HuH-7.5 (cell line): ENCODE data around the gene LRRC27.
"Not testable (repeated sequence)": the region's sequence is repeated elsewhere in the genome, so short reads cannot be mapped to it uniquely, and the experiment has no call there.

ENCODE experiments used
- DNase-seq: peaks from one replicate; pipeline ENCODE4 v3.0.0; 2011; ENCODE audit warnings: low spot score

The LRRC27 gene

DNA sequence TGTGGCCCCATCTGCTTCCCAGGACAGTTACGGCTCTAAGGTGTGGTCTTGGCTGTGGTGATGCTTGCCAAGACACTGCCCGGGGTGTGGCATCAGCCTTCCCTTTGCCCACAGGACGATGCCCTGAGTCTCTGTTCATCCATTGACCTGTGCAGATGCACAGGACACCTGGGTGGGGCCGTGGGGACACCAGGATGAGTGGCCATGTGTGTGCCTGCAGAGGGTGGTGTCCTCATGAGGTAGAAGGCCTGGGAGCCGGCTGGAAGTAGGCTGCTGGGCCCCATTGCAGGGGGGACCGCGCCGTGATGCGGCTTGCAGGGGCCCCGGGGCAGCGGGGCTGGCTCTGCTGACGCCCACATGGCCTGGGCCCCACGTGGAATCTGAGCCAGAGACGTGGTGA lies 42.6 kb downstream of the LRRC27 start:
- DNase-seq = no peak

DNA sequence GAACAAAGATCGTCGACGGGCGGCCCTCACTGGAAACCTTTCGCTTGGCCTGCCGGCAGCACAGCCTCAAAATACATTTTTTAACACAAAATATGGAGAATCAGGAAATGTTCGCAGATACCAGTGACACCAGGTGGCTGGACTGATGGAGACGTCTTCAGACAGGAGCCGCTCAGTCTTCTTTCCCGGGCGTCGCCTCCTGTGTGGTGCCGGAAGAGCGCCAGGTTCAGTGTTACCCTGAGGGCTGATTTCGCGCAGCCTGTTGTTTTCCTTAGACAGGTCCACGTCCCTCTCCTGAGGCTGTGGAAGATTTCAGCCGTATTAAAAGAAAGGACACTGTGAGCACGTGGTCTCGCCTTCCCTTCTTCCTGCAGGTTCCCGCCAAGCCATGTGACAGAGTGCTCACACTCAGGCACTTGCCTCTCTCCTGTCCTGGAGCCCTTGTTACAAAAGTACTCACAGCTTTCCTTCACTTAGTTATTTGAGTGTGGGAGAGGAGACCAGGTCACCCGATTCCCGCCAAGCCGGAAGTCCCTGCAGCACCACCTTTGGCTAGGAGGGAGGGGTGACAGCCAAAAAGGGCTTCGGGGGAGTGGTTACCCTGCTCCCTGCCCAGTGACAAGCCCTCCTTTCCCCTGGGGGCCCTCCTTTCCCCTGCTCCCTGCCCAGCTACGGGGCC lies 43.3 kb downstream of the LRRC27 start:
- DNase-seq = no peak

DNA sequence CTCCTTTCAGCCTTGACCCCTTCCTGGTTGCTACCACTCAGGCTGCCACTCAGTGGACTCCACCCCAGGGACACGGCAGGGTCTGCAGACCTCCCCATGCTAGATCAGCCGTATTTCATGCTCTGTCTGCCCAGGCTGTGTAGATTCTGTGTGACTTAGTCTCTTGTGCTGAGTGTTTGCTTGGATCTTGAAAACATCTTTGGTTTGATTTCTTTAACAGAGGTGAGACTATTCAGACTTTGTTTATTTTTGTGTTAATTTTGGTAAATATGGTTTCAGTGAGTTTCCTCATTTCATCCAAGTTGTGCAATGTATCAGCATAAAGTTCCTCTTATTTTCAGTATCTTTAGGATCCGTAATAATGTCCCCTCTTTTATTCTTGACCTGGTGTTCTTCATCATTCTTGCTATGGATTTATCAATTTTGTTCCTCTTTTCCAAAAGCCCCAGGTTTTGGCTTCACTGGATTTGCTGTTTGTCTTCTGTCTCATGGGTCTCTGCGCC lies 43.9 kb downstream of the LRRC27 start:
- DNase-seq = no peak

DNA sequence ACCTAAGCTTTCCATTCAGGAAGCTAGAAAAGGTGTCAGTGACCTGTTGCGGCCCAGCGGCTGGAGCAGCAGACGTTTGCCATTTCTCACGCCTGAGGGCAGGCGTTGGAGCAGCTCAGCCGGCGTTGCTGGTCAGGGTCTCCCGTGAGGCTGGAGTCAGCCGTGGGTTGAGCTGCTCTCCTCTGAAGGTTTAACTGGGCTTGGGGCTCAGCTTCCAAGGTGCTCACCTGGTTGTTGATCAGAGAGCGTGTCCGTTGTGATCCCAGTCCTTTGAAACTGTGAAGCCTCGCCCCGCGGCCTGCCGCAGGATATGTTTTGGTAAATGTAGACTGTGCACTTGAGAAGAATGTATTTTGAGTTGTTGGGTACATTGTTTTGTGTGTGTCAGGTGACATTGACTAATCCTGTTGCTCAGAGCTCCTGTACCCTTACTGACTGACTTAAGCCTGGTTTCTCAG lies 44.4 kb downstream of the LRRC27 start:
- DNase-seq = no peak

DNA sequence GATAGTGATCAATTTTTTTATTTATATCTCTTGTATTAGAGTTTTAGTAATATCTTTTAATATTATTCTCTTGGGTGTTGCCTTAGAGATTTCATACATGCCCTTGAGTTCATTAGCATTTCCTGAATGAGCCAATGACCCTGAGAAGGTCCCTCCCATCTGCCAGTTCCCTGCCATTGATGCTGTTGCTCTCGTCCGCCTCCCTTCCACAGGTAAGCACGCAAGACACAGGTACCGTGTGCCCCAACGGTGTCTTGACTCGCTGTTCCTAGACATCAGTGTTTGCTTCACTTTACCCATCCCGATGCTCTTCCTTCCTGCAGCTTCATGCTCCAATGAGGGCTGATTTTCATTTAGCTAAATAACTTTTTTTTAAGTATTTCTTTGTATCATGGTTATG lies 45.3 kb downstream of the LRRC27 start:
- DNase-seq = no peak

DNA sequence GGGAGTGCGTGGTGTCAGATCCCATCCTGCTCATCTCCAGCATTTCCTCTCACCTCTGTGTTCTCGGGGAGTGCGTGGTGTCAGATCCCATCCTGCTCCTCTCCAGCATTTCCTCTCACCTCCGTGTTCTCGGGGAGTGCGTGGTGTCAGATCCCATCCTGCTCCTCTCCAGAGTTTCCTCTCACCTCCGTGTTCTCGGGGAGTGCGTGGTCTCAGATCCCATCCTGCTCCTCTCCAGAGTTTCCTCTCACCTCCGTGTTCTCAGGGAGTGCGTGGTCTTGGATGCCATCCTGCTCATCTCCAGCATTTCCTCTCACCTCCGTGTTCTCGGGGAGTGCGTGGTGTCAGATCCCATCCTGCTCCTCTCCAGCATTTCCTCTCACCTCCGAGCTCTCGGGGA lies 47.0 kb downstream of the LRRC27 start:
- DNase-seq = not testable (repeated sequence)

DNA sequence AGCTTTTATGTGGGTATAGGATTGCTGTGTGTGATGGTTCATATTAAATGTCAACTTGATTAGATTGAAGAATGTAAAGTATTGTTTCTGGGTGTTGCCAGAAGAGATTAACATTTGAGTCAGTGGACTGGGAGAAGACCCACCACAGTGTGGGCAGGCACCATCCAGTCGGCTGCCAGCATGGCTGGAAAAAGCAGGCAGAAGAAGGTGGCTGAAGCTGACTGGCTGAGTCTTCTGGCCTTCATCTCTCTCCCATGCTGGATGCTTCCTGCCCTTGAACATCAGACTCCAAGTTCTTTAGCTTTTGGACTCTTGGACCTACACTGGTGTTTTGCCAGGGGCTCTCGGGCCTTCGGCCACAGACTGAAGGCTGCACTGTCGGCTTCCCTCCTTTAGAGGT lies 49.0 kb downstream of the LRRC27 start:
- not testable (repeated sequence) for DNase-seq

DNA sequence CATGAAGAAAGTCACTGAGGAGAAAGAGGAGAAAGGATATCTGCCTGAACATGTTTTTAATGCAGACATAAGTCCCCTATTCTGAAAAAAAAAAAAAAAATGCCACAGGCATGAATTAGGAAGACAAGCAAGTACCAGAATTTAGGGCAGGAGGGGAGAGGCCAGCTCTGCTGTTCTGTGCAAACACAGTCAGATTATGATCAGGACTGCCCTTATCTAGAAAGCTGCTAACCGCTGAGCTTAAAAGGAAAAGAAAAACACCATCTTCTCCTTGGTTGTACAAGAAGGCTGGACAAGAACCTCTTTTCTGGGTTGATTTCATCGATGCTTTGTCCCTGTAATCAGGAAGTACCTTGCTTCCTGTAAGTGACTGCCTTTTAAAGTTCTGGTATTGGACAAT lies 49.7 kb downstream of the LRRC27 start:
- DNase-seq = no peak

DNA sequence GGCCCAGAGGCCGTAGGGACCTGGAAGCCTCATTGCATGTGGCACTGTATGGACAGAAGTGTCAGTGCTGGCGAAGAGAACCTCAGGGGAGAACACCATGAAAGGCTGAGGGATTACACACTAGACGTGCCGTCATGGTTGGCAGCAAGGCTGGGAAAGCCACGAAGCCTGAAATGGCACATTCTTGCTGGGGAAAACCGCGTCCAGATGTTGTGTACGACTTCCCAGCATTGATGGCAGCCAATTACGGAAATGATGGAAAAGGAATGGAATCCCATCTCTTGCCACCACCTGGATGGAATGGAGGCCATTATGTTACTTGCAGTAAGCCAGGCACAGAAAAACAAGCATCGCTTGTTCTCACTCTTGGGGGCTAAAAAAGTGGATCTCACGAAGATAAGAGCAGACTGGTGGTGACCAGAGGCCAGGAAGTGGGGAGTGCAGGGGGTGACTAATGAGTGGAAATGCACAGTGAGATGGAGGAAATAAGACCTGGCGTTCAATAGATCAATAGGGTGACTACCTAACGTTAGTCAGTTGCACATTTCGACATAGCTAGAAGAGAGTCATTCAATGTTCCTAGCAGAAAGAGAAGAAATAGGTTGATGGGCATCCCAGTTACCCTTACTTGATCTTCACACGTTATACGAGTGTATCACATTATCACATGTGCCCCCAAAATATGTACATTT lies 50.4 kb downstream of the LRRC27 start:
- DNase-seq = no peak

DNA sequence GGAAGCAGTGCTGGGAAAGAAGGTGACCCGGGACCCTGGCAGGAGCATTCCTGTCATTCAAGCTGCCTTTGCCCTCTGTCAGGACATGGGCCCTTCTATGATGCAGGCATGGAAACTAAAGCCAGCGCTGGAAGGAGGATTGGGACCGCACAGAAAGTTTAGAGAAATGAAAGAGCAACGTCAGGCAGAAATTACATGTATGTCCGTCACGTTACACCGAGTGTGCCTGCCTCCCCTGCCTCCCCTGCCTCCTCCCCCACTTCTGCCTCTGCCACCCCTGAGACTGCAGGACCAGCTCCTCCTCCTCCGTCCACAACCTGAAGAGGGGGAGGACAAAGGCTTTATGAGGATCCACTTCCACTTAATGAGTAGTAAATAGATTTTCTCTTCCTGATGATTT lies 51.1 kb downstream of the LRRC27 start:
- DNase-seq = no peak

DNA sequence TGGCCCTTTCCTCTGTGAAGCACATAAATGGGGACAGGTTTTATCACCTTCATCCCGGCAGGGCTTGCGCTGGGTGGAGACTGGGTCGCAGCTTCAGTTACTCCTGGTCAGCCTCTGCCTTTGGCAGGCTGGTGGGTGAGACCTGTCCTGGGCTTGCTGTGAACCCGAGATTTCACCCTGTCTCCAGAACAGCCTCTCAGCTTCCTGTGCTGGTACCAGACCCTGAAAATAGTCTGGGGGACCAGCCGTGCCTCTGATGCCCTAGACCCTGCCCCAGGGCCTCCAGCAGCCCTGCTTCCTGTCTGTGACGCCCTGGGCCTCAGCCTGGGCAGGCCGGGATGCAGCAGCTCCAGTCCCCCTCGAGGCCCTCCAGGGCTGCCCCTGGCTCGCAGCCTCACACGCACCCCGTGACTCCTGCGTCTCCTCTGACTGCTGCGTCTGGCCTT lies 51.8 kb downstream of the LRRC27 start:
- no peak for DNase-seq

DNA sequence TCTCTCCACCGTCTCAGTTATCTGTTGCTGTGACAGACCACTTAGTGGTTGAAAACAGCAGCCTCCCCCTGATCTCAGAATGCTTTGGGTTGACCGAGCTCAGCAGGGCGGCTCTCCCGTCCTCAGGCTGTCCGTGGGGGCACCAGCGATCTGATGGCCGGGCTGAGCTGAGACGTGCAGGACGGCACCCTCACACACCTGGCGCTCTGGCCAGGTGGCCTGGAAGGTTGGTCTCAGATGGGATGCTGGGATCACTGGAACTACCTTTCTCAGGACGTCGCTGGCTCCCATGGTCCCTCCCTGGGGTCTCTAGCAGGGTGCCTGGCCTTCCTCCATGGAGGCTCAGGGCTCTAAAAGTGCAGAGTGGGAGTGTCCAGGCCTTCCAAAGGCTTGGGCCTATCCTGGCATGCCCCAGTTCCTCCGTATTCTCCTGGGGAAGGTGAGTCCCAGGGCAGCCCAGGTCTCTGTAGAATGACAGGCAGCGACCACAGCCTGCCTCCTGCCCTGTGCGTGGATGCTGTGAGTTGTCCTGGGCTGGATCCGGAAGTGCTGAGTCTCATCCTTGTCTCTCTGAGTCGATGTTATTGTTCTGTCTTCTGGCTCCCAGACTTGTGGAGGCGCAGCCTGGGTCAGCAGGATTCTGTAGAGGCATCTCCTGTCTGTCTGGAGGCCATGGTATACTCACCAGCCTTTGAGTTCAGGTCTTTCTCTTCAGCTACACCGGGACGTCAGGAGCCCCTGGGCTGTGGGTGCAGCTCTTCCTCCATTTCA lies 52.8 kb downstream of the LRRC27 start:
- no peak for DNase-seq

DNA sequence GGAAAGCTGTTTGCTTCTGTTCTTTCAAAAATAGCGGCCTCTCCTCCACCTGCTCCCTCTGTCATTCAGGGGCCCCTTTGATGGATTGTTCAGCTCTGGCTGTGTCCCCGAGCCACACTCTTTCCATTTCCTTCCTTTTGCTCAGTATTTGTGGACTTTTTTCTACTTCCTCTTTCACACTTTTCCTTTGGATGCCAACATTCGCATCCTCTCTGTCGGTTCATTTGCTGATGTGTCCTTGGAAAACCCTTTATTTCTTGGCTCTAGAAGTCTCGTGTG lies 53.3 kb downstream of the LRRC27 start:
- DNase-seq = no peak

DNA sequence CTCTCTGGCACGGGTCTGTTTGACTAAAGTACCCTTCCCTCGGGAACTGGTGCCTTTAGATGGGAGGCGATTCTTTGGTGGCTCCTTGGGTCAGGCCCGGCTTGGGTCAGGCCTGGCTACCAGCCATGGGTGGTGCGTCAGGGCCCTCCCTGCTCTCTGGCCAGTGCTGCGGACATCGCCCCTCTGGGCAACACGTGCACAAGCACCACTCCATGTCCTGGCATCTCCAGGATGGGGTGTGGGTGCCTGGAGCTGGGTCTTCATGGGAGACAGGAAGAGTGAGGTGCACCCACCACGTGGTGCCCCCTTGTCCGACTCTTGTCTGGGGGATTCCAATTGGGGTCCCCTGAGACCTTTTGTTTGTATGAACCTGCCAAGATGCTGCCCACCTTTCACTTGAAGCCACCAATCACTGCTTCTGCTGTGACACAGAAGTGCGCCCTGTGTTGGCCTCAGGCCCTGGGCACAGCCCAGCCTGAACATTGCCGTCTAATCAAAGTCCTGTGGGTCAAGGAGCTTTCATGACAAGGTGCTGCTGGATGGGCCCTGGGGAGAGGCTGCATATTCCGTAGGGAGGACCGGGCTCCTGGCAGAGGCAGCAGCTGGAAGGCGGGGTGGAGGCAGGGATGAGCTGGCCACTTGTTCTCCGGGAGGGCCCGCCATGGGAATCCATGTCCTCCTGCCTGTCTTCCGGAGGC lies 53.9 kb downstream of the LRRC27 start:
- no peak for DNase-seq

DNA sequence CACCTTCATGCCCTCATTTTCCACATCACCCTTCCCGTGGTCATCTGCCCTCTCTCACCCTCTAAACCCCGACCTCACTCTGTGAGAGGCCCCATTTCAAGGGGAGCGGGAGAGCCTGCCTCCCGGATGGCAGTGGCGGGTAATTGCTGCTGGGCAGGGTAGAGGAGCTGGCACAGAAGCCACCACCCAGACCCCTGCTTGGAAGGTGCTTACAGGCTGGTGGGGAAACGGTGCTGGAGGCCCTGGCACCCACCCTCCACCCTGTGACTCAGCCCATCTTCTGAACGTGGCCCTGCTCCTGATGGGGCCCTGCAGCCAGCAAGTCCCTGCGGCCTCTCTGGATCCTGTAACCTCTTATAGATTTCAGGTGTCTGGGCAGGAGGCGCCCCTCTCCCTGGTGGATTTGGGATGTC lies 54.4 kb downstream of the LRRC27 start:
- no peak for DNase-seq

DNA sequence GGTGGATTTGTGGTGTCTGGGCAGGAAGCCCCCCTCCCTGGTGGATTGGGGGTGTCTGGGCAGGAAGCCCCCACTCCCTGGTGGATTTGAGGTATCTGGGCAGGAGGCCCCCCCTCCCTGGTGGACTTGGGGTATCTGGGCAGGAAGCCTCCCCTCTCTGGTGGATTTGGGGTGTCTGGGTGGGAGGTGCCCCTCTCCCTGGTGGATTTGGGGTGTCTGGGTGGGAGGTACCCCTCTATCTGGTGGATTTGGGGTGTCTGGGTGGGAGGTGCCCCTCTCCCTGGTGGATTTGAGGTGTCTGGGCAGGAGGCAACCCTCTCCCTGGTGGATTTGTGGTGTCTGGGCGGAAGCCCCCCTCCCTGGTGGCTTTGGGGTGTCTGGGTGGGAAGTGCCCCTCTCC lies 54.9 kb downstream of the LRRC27 start:
- not testable (repeated sequence) for DNase-seq

DNA sequence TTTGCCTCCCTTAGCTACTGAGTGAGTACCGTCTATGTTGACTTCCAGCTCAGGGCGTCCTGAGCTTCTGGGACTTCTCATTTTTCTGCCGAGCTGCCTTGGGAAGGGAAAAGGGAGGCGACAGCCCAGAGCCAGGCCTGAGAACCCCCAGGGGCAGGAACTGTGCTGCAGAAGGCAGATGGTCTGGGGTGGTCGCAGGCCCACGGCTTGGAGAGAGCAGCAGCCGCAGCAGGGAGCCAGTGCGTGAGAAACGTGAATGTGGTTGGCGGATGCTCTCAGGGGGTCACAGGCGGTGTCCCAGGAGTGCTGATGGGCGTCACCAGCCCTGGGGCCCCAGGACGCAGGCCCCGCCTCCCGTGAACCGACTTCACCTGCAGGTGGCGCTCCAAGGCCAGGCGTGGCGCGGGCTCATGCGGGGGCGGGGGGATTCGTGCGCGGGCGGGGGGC lies 55.8 kb downstream of the LRRC27 start:
- peak; percentile 94 for DNase-seq

DNA sequence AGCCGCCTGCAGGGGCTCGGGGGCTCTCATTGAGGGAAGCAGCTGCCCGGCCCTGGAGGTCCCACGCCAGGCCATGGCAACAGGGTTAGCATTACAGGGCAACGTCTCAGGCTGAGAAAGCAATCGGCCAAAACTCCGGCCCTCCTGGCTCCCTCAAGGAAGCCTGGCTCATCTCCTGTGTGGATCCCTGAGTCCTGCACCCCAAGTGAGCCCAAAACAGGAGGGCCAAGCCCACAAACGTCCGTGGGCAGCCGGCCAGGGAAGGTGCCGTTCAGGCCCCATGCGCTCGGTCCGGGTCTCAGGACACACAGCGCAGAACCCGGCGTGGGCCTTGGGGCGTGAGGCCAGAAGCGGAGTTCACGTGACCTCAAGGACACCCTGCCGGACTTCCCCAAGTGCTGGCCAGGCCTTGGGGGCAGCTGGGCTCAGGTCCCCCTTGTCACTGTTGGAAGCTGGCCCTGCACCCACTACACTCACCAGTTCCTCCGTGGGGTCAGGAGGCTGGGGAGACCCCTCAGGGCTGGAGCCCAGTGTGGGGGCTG lies 57.0 kb downstream of the LRRC27 start:
- no peak for DNase-seq

DNA sequence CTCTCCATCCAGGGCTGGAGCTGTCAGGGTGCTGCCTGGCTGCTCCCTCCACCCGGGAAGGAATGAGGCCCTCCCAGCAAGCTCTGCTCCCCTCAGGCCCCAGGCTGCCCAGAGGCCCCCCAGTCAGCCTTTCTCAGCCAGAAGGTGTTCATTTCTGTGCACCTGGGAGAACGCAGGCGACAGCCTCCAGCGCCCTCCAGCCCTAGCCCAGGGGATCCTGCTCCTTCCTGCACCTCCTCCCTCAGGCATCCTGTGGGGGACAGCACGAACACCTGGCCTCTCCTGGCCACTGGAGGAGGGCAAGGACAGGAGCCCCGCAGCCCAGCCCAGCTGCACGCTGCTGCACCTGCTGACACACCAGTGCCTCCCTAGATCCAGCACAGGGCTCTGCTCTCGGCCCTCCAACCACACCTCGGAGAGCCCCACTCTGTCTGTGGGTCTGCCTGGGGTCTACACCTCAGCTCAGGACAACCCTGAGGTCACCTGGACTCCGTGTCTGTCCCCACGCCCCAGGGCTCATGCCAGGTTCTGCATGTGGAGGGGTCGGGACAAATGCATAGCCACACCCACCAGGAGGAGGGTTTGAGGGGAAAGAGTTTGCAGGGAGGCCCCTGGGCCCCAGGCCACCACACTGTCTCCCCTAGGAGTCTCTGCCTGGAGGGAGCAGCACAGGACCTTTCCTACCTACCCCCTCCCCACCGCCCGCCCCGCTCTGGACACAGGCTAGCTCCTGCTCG lies 57.6 kb downstream of the LRRC27 start:
- DNase-seq = no peak

DNA sequence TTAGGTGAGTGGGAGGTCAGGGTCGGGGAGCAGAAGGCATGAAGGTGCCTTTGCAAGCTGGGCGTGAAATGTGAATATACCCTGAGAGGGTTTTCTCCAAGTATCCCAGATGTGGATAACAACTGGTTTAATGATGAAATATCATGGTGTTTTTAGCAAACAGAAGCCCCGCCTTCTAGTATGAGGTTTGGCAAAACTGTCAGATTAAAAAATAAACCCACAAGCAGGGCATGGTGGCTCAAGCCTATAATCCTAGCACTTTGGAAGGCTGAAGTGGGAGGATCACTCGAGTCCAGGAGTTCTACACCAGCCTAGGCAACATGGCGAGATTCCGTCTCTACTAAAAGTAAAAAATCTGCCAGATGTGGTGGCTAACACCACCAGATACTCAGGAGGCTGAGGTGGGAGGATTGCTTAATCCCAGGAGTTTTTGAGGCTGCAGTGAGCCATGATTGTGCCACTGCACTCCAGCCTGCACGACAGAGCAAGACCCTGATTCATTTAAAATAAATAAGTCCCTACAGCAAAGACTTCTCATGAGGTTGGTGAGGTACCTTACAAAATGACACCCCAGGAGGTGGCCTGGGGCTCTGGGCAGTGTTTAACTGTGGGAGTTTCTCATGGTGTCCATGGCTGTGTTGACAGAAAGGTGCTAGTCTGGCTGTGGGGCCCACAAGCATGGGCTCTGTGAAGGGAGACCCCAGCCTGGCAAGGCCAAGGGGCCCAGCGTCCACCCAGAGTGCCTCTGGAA lies 58.4 kb downstream of the LRRC27 start:
- DNase-seq = no peak
